ENCODE data around the gene FGF21.

The FGF21 gene

DNA sequence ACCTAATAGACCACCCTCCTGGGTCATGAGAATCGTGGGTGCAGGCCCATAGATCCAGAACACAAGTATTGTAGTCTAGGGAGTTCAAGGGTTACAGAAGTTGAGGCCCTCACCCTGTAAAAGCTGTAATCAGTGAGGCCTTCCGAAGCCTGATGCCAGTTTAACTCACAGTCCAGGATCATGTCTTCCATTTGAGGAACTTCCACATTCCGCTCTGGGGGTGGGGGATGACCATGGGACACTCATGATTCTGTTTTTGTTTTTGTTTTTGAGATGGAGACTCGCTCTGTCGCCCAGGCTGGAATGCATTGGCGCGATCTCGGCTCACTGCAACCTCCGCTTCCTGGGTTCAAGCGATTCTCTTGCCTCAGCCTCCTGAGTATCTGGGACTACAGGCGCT is 13.2 kb upstream of the FGF21 start:
- Histone ChIP-seq H3K27ac (ENCODE audit: insufficient read depth, low read length, poor library complexity, severe bottlenecking) (no peak overlapping the region), H3K36me3 (ENCODE audit: control insufficient read depth, insufficient read depth, low read length) (no peaks in the 10 kb centered on the region), H3K9me3 (ENCODE audit: control insufficient read depth, low read length) (no peaks in the 10 kb centered on the region), H3K4me1 (ENCODE audit: control insufficient read depth, insufficient read depth, low read length, poor library complexity, severe bottlenecking) (peaks cover 28% of the 10 kb centered on the region), H3K4me3 (ENCODE audit: insufficient read depth, low read depth, low read length, poor library complexity, severe bottlenecking) (no peak overlapping the region), H3K27me3 (replicated peaks; ENCODE audit: control insufficient read depth, insufficient read depth, low read length, poor library complexity, severe bottlenecking) (peaks cover 5% of the 10 kb centered on the region)
- no peak for DNase-seq

DNA sequence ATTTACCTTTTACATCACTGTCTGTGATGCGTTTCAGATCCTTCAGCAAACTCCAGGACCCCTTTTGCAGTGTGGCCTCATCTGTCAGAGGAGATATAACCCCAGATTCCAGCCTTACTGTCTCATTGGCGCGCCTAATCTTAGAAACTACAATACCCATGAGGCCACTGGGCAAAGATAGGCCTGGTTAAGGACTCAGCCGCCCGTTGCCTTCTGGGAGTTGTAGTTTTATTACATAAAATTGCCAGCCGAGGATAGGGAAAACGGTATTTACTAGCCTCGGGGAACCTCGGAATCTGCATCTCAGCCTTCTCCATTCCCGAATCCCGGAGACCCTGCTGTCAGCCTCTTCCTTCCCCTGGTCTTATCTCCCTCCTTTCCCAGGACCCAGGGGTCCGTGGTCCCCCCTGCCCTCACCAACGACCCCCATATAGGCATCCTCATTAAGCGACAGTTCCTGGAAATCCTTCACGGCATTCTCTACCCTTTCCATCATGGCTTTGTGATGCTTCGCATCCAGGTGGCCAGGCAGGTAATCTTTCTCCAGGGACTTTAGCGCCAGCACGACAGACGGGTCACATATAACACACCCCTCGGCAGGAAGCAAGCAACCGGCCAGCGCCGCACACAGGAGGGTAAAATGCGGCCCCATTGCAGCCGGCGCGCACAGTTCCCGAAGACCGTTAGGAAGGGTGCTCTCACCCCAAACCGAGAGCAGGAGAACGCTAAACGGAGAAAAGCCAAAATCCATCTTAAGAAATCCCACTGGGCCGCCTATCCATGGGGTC is 9.9 kb upstream of the FGF21 start:
- H3K9me3 ChIP-seq (ENCODE audit: control insufficient read depth, low read length) = no peaks in the 10 kb centered on the region
- H3K27ac ChIP-seq (ENCODE audit: insufficient read depth, low read length, poor library complexity, severe bottlenecking) = no peak overlapping the region
- no peaks in the 10 kb centered on the region for H3K36me3 ChIP-seq (ENCODE audit: control insufficient read depth, insufficient read depth, low read length)
- H3K4me1 ChIP-seq (ENCODE audit: control insufficient read depth, insufficient read depth, low read length, poor library complexity, severe bottlenecking) = peaks cover 15% of the 10 kb centered on the region
- H3K27me3 ChIP-seq (replicated peaks; ENCODE audit: control insufficient read depth, insufficient read depth, low read length, poor library complexity, severe bottlenecking) = peaks cover 5% of the 10 kb centered on the region
- DNase-seq = peak in 2 of 3 donors; percentile 17 to 40
- no peak overlapping the region for H3K4me3 ChIP-seq (ENCODE audit: insufficient read depth, low read depth, low read length, poor library complexity, severe bottlenecking)

DNA sequence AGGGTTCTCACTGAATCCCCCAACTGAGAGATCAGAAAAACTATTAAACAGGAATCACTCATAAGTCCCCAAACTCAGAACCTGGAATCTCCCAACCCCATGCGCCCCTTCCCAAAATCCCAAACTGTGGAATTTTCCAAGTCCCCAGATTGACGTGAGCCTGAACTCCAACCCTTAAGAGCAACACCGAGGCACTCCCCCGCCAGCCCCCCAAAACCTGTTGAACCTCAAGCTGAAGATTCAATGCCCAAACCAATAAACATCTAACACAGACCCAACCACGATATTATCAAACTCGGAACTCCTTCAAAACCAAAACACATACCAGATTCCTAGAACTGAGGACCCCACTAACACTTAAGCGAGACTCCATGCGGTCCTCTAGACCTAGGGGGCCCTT is 9.2 kb upstream of the FGF21 start:
- H3K4me1 ChIP-seq (ENCODE audit: control insufficient read depth, insufficient read depth, low read length, poor library complexity, severe bottlenecking) = peaks cover 11% of the 10 kb centered on the region
- H3K4me3 ChIP-seq (ENCODE audit: insufficient read depth, low read depth, low read length, poor library complexity, severe bottlenecking) = no peak overlapping the region
- no peak for DNase-seq
- no peak overlapping the region for H3K27ac ChIP-seq (ENCODE audit: insufficient read depth, low read length, poor library complexity, severe bottlenecking)
- no peaks in the 10 kb centered on the region for H3K36me3 ChIP-seq (ENCODE audit: control insufficient read depth, insufficient read depth, low read length)
- no peaks in the 10 kb centered on the region for H3K9me3 ChIP-seq (ENCODE audit: control insufficient read depth, low read length)
- peaks cover 5% of the 10 kb centered on the region for H3K27me3 ChIP-seq (replicated peaks; ENCODE audit: control insufficient read depth, insufficient read depth, low read length, poor library complexity, severe bottlenecking)

DNA sequence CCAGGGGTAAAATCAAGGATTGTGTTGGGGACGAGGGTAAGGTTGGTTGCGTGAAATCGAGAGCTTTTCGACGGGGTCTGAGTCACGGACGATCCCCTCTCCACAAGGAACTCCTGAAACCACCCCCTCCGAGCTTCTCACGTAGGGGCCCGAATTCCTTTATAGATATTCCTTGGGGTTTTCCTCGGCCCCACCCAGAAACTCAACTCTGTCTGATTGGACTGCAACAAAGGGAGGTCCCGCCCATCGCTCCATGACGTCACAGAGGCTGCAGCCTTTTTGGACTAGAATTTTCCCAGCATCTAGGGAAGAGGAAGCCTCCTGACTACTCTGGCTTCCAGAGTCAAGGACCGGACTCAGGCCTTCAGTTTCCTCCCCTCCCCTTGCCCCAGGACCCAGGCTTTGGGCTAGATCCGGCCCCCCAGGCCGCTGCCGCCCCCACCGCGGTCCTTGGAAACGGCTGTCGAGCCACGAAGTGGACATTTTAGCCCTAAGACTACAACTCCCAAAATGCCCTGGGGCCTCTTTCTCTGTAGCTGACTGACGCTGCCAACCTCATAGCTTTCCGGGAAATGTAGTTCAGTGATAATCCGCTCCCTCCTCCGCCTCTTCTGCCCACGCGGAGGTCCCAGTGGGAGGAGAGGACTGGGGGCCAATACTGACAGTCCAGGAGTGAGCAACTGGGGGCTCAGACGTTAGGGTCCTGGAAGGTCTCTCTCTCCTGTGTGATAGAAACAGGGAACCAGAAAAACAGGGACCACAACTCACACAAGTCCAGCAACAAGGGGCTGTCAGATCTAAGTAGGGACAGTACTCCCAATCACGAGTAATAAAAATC is 8.4 kb upstream of the FGF21 start, which contains the start of gene IZUMO1:
Gene IZUMO1 (minus strand): TSS at position 172 of the 838 bp plus-strand sequence. CDS start 1,050 bp downstream, outside the sequence.
- H3K36me3 ChIP-seq (ENCODE audit: control insufficient read depth, insufficient read depth, low read length) = no peaks in the 10 kb centered on the region
- H3K9me3 ChIP-seq (ENCODE audit: control insufficient read depth, low read length) = no peaks in the 10 kb centered on the region
- H3K27ac ChIP-seq (ENCODE audit: insufficient read depth, low read length, poor library complexity, severe bottlenecking) = no peak within 1 kb of the TSS
- peaks cover 11% of the 10 kb centered on the region for H3K4me1 ChIP-seq (ENCODE audit: control insufficient read depth, insufficient read depth, low read length, poor library complexity, severe bottlenecking)
- H3K27me3 ChIP-seq (replicated peaks; ENCODE audit: control insufficient read depth, insufficient read depth, low read length, poor library complexity, severe bottlenecking) = peaks cover 5% of the 10 kb centered on the region
- no peak within 1 kb of the TSS for H3K4me3 ChIP-seq (ENCODE audit: insufficient read depth, low read depth, low read length, poor library complexity, severe bottlenecking)
- peak in 1 of 3 donors; percentile 21 for DNase-seq

DNA sequence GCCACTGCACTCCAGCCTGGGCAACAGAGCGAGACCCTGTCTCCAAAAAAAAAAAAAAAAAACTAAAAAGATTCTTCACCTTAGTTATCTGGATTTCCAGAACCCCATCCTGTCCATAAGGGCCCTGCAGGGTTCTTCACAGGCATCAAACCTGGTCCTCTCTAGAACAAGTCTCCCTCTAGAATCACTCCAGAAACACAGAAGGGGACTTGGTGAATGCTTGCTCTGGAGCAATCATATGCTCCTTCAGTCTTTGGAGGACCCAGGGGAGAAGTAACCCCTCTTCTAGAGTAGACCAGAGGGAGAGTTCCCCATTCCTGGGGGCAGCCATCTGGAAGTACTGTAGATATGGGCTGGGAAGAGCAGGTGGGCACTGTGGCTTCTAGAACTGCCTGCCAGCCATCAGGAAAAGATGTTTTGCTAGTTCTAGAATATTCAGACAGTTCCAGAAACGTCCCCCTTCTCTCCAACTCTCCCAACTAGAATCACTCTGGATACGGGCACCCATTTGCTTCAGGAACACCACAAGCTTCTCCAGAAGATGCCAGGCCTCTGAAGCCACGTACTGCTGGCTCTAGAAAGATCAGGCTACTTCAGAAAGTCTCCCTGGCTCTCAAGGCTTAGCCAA is 5.6 kb upstream of the FGF21 start:
- Histone ChIP-seq H3K27ac (ENCODE audit: insufficient read depth, low read length, poor library complexity, severe bottlenecking) (no peak overlapping the region), H3K4me3 (ENCODE audit: insufficient read depth, low read depth, low read length, poor library complexity, severe bottlenecking) (no peak overlapping the region), H3K9me3 (ENCODE audit: control insufficient read depth, low read length) (no peaks in the 10 kb centered on the region), H3K36me3 (ENCODE audit: control insufficient read depth, insufficient read depth, low read length) (no peaks in the 10 kb centered on the region), H3K27me3 (replicated peaks; ENCODE audit: control insufficient read depth, insufficient read depth, low read length, poor library complexity, severe bottlenecking) (peaks cover 5% of the 10 kb centered on the region), H3K4me1 (ENCODE audit: control insufficient read depth, insufficient read depth, low read length, poor library complexity, severe bottlenecking) (peaks cover 26% of the 10 kb centered on the region)
- no peak for DNase-seq

DNA sequence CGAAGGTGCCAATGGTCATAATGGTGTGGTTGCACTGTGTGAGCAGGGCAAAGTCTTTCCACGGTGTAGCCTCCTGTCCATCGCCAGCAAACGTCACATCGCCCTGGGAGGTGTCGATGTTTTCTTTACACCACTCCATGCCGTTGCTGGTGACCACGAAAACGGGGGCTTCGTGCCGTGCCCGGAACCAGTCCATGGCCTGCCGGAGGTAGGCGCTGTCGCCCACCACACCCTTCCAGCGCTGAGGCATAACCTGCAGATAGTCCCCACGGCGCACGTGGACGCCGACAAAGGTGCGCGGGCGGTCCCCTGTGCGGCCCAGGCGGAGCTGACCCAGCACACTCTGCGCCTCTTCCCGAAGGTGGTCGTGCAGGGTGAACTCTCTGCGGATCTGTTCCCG is 5.0 kb upstream of the FGF21 start:
- no peaks in the 10 kb centered on the region for H3K36me3 ChIP-seq (ENCODE audit: control insufficient read depth, insufficient read depth, low read length)
- H3K27me3 ChIP-seq (replicated peaks; ENCODE audit: control insufficient read depth, insufficient read depth, low read length, poor library complexity, severe bottlenecking) = peaks cover 8% of the 10 kb centered on the region
- H3K4me1 ChIP-seq (ENCODE audit: control insufficient read depth, insufficient read depth, low read length, poor library complexity, severe bottlenecking) = peaks cover 24% of the 10 kb centered on the region
- no peak for DNase-seq
- H3K9me3 ChIP-seq (ENCODE audit: control insufficient read depth, low read length) = no peaks in the 10 kb centered on the region
- no peak overlapping the region for H3K27ac ChIP-seq (ENCODE audit: insufficient read depth, low read length, poor library complexity, severe bottlenecking)
- H3K4me3 ChIP-seq (ENCODE audit: insufficient read depth, low read depth, low read length, poor library complexity, severe bottlenecking) = no peak overlapping the region

DNA sequence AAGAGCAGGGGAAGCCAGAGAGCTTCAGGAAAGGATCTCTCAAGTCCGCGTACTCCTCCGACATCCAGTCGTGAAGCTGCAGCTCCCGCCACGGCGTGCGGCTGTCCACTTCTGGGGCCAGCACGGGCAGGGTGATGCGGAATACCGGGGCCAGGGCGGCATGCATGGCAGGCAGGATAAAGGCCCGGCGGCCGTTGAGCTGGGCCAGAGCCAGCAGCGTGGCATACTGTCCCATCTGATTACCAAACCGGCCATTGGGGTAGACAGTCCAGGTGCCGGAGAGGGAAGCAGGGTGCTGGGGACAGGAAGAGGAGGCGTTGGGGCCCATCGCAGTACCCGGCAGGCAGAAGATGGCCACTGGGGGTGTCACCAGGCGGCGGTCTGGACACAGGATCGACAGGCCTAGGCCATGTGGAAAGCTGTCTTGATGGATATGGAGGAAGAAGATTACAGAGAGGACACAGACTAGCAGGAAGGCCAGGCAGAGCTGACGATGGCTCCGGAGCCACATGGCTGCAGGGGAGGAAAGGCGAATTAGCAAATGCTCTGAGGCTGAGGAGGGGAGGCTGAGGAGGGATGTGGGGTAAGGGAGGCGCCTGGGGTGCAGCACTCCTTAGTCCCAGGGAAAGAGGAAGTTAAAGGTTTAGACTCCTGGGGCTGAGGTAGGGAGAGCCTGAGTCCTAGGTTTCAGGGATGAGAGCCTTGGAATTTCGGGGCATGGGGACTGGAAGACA is 4.4 kb upstream of the FGF21 start:
- no peak for DNase-seq
- Histone ChIP-seq H3K27me3 (replicated peaks; ENCODE audit: control insufficient read depth, insufficient read depth, low read length, poor library complexity, severe bottlenecking) (peaks cover 4% of the 10 kb centered on the region), H3K4me1 (ENCODE audit: control insufficient read depth, insufficient read depth, low read length, poor library complexity, severe bottlenecking) (peaks cover 20% of the 10 kb centered on the region), H3K27ac (ENCODE audit: insufficient read depth, low read length, poor library complexity, severe bottlenecking) (no peak overlapping the region), H3K36me3 (ENCODE audit: control insufficient read depth, insufficient read depth, low read length) (no peaks in the 10 kb centered on the region), H3K4me3 (ENCODE audit: insufficient read depth, low read depth, low read length, poor library complexity, severe bottlenecking) (no peak overlapping the region), H3K9me3 (ENCODE audit: control insufficient read depth, low read length) (no peaks in the 10 kb centered on the region)

DNA sequence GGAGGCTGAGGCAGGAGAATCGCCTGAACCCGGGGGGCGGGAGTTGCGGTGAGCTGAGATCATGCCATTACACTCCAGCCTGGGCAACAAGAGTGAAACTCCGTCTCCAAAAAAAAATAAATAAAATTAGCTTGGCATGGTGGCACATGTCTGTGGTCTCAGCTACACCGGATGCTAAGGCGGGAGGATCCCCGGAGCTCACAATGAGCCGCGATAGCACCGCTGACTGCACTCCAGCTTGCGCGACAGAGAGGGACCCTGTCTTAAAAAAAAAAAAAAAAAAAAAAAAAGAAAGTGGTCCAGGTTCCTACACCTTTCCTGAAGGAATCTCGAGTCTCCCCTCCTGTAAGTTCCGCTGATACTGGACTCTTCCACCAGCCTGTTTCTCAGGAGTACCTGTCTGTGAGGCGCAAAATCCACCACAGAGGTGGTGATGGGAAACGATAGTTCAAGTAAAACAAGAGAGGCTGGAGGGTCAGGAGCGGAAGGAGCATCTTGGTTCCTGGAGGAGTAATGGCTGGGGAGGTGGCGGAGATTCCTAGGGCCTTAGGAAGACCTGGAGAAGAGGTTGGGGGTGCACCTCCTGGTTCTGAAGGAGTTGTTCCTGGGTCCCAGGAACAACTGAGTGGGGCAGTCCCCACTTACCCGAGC is 3.4 kb upstream of the FGF21 start:
- Histone ChIP-seq H3K27ac (ENCODE audit: insufficient read depth, low read length, poor library complexity, severe bottlenecking) (no peak overlapping the region), H3K4me3 (ENCODE audit: insufficient read depth, low read depth, low read length, poor library complexity, severe bottlenecking) (peak overlapping the region; percentile 58), H3K9me3 (ENCODE audit: control insufficient read depth, low read length) (no peaks in the 10 kb centered on the region), H3K36me3 (ENCODE audit: control insufficient read depth, insufficient read depth, low read length) (no peaks in the 10 kb centered on the region), H3K4me1 (ENCODE audit: control insufficient read depth, insufficient read depth, low read length, poor library complexity, severe bottlenecking) (peaks cover 17% of the 10 kb centered on the region), H3K27me3 (replicated peaks; ENCODE audit: control insufficient read depth, insufficient read depth, low read length, poor library complexity, severe bottlenecking) (peaks cover 4% of the 10 kb centered on the region)
- DNase-seq = no peak
